ENCODE data around the gene ATG13. TPM values are rescaled to one million over a fixed set of nuclear protein-coding genes. Genes with fewer than 3 reads are reported as not detected.
"Not testable (repeated sequence)": the region's sequence is repeated elsewhere in the genome, so short reads cannot be mapped to it uniquely, and the experiment has no call there.

Gene ATG13
- total and polyA plus RNA-seq, 2 of the 4 experiments (the other 2 are of a cell fraction), result 43.0 to 49.7 TPM

GRCh38 chr11:46709351-46709750 is 92.0 kb downstream of the ATG13 start:
- H3K4me3 ChIP-seq (ENCODE audit: insufficient read depth, low read depth, low read length); H3K18ac ChIP-seq (ENCODE audit: low read depth, low read length); H4K20me1 ChIP-seq (ENCODE audit: insufficient read depth, low read length); H3K14ac ChIP-seq (replicated peaks; ENCODE audit: low read depth, low read length); H3K4me1 ChIP-seq (ENCODE audit: control insufficient read depth, insufficient read depth, low read length); H3K56ac ChIP-seq (ENCODE audit: extremely low read depth, insufficient read depth, low read length); in situ Hi-C loops (cut with MboI; ENCODE audit: low sequenced_read_pairs); H2BK120ac ChIP-seq (ENCODE audit: low read depth, low read length); H3K9me3 ChIP-seq (ENCODE audit: control insufficient read depth, insufficient read depth, low read length); H3K23ac ChIP-seq (ENCODE audit: low read depth, low read length); H3K4ac ChIP-seq (ENCODE audit: low read depth, low read length); H4K8ac ChIP-seq (ENCODE audit: low read depth in 2 of 2, low read length in 2 of 2); intact Hi-C loops (cut with micrococcal nuclease); H3K4me2 ChIP-seq (ENCODE audit: low read depth, low read length); H2AK9ac ChIP-seq (replicated peaks; ENCODE audit: low read depth, low read length, poor library complexity); H3K27ac ChIP-seq (ENCODE audit: insufficient read depth, low read length); H4K91ac ChIP-seq (ENCODE audit: insufficient read depth, low read depth, low read length); H2BK20ac ChIP-seq (ENCODE audit: low read depth, low read length); CTCF ChIA-PET; H2AK5ac ChIP-seq (ENCODE audit: low read depth, low read length); H2AFZ ChIP-seq (replicated peaks; ENCODE audit: low read length, poor library complexity); H3K27me3 ChIP-seq (ENCODE audit: control insufficient read depth, insufficient read depth, low read length); H2BK15ac ChIP-seq (ENCODE audit: low read depth, low read length); BruUV-seq (replicated peaks); ATAC-seq (ENCODE audit: low read depth); DNase-seq; dilution Hi-C loops (cut with HindIII; ENCODE audit: low sequenced_read_pairs, unreplicated experiment); H4K5ac ChIP-seq (ENCODE audit: low read depth, low read length); POLR2A ChIA-PET (ENCODE audit: unreplicated experiment); H2BK5ac ChIP-seq (ENCODE audit: low read depth, low read length, poor library complexity, severe bottlenecking); H3K9ac ChIP-seq (ENCODE audit: low read depth, low read length): not testable (repeated sequence)
- Histone ChIP-seq H3K9me1 (ENCODE audit: insufficient read depth, low read length) (peaks cover 12% of the 10 kb centered on the region), H3K36me3 (ENCODE audit: control insufficient read depth, insufficient read depth, low read length) (peaks cover 32% of the 10 kb centered on the region), H3K79me1 (ENCODE audit: low read depth in 1 of 2, low read length in 2 of 2) (peaks cover 6 to 48% of the 10 kb centered on the region in 2 experiments)
- WGBS, 2 experiments (ENCODE audit: extremely low coverage in 2 of 2, insufficient read length in 1 of 2), result 91% methylated on average over 7 of the region's 9 CpGs; no CpG with 5 or more reads in 1 of the 2 experiments

All from IMR-90 (cell line).